ENCODE data around the gene PDAP1. TPM values are rescaled to one million over a fixed set of nuclear protein-coding genes. Genes with fewer than 3 reads are reported as not detected.

PDAP1 gene
- total RNA-seq, 2 experiments from 2014 or later, result 160 TPM

GRCh38 chr7:99448855-99449254 is 40.5 kb upstream of the PDAP1 start:
- H3K27me3 Mint-ChIP-seq, result no peaks in the 10 kb centered on the region

DNA sequence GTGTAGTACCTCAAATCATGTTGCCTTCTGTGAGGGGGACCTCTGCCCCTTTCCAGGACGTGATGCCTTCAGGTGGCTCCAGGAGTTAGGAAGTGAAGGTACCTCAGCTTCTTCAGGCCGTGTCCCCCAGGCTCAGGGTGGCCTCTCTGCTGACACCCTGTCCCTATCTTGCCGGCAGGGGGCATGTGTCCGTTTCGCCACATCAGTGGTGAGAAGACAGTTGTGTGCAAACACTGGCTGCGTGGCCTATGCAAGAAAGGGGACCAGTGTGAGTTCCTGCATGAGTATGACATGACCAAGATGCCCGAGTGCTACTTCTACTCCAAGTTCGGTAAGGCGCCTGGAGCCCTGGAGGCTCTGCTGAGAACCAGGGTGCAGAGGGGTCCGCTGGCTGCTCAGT is 39.5 kb upstream of the PDAP1 start:
- intact Hi-C loops (cut with micrococcal nuclease), result no loop called here
- POLR2A ChIA-PET, result interaction anchor here (0.6 to 1.5 kb wide), 4 partner anchors 12 to 220 kb away, joined by 3 to 4 read pairs (median 4); no protein-coding TSS in a partner anchor

More at GRCh38 chr7:99448855-99449254, 40.5 kb upstream of the PDAP1 start:
- CTCF ChIA-PET, result interaction anchor here (0.8 kb wide), 1 partner anchor 15 kb away, joined by 3 read pairs; no protein-coding TSS in a partner anchor
- intact Hi-C loops (cut with micrococcal nuclease), result no loop called here
- TF ChIP-seq, protein P1, sequence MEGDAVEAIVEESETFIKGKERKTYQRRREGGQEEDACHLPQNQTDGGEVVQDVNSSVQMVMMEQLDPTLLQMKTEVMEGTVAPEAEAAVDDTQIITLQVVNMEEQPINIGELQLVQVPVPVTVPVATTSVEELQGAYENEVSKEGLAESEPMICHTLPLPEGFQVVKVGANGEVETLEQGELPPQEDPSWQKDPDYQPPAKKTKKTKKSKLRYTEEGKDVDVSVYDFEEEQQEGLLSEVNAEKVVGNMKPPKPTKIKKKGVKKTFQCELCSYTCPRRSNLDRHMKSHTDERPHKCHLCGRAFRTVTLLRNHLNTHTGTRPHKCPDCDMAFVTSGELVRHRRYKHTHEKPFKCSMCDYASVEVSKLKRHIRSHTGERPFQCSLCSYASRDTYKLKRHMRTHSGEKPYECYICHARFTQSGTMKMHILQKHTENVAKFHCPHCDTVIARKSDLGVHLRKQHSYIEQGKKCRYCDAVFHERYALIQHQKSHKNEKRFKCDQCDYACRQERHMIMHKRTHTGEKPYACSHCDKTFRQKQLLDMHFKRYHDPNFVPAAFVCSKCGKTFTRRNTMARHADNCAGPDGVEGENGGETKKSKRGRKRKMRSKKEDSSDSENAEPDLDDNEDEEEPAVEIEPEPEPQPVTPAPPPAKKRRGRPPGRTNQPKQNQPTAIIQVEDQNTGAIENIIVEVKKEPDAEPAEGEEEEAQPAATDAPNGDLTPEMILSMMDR (IDR thresholded peaks at IDR 0.05), result no peak
- Mint-ChIP-seq H3K27ac (no peak overlapping the region), H3K4me3 (no peak overlapping the region), H3K4me1 (ENCODE audit: low read depth) (peaks cover 2% of the 10 kb centered on the region), H3K36me3 (ENCODE audit: low read depth) (peaks cover 41% of the 10 kb centered on the region), H3K9me3 (no peaks in the 10 kb centered on the region)
- POLR2A ChIA-PET, result interaction anchor here (1.0 to 1.5 kb wide), 4 partner anchors 9 to 40 kb away, joined by 3 to 5 read pairs (median 4); partner anchors contain the start of gene BUD31
- no peak for ATAC-seq
- DNase-seq, result no peak

DNA sequence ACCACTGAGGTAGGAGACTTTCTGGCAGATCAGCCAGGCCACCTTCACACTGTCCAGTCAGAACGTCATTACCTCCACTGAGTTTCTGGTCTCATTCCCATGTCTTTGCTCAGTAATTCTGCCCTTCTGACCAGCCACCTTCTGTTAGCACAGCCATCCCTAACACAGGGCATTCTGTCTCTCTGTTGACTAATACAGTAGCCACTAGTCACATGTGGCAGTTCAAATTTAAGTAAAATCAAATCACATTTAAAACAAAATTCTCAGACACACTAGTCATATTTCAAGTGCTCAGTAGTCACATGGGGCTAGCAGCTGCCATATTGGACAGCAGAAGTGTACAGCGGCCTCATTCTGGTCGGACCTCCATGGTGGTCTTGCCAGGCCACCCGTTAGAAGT is 37.7 kb upstream of the PDAP1 start:
- peaks cover 51% of the 10 kb centered on the region for H3K36me3 Mint-ChIP-seq (ENCODE audit: low read depth)
- H3K4me3 Mint-ChIP-seq, result no peak overlapping the region
- ATAC-seq (no peak), DNase-seq (no peak)
- ChIA-PET POLR2A (no interaction called here), CTCF (no interaction called here)
- no peaks in the 10 kb centered on the region for H3K27me3 Mint-ChIP-seq
- H3K27ac Mint-ChIP-seq, result no peak overlapping the region
- intact Hi-C loops (cut with micrococcal nuclease), result no loop called here
- TF ChIP-seq, protein P1 (IDR thresholded peaks at IDR 0.05), result no peak
- no peaks in the 10 kb centered on the region for H3K9me3 Mint-ChIP-seq
- H3K4me1 Mint-ChIP-seq (ENCODE audit: low read depth), result peaks cover 13% of the 10 kb centered on the region

More for the DNA sequence above, 39.5 kb upstream of the PDAP1 start:
- Mint-ChIP-seq H3K4me3 (no peak overlapping the region), H3K9me3 (no peaks in the 10 kb centered on the region), H3K27ac (no peak overlapping the region), H3K27me3 (no peaks in the 10 kb centered on the region), H3K4me1 (ENCODE audit: low read depth) (peaks cover 6% of the 10 kb centered on the region), H3K36me3 (ENCODE audit: low read depth) (peaks cover 43% of the 10 kb centered on the region)
- TF ChIP-seq, protein P1 (IDR thresholded peaks at IDR 0.05), result no peak
- ATAC-seq (no peak), DNase-seq (peak; percentile 22)
- CTCF ChIA-PET, result no interaction called here

- H3K4me1 Mint-ChIP-seq (ENCODE audit: low read depth), result peaks cover 28% of the 10 kb centered on the region
- no peak for DNase-seq
- H3K9me3 Mint-ChIP-seq, result no peaks in the 10 kb centered on the region
- intact Hi-C loops (cut with micrococcal nuclease), result no loop called here
- H3K36me3 Mint-ChIP-seq (ENCODE audit: low read depth), result peaks cover 37% of the 10 kb centered on the region
- POLR2A ChIA-PET, result interaction anchor here (0.7 to 3.4 kb wide), 5 partner anchors 9 to 46 kb away, joined by 3 to 20 read pairs (median 3); partner anchors contain the start of genes ATP5MF, BUD31 and PDAP1
- peak overlapping the region; percentile 97 for H3K4me3 Mint-ChIP-seq
- H3K27me3 Mint-ChIP-seq, result no peaks in the 10 kb centered on the region
- CTCF ChIA-PET, result no interaction called here
- TF ChIP-seq, protein P1 (IDR thresholded peaks at IDR 0.05), result no peak
- ATAC-seq, result no peak
- peak overlapping the region; percentile 13 for H3K27ac Mint-ChIP-seq
Observed at GRCh38 chr7:99440195-99440594, 31.8 kb upstream of the PDAP1 start.
